Endothelial cell of umbilical vein (primary cell): Measurements from ENCODE around the gene AIRE.

Source experiments
- CTCF ChIP-seq, 2 donors: IDR thresholded peaks; 1 replicate in 1 of 2; 2 replicates in 1 of 2; pipeline ENCODE4 v1.5.1; 2011; ENCODE audit warnings: low read length in 2 of 2, mild to moderate bottlenecking in 2 of 2, moderate library complexity in 2 of 2, control low read depth in 1 of 2, inconsistent platforms in 1 of 2, low read depth in 1 of 2; ENCODE audit not compliant: insufficient read depth in 1 of 2; ENCODE audit errors: extremely low read depth in 1 of 2
- EZH2 ChIP-seq: IDR thresholded peaks from 2 replicates; pipeline ENCODE4 v1.6.1; 2012; ENCODE audit warnings: borderline replicate concordance, low read depth, mild to moderate bottlenecking, moderate library complexity, low read length, inconsistent platforms; ENCODE audit not compliant: severe bottlenecking
- FOS ChIP-seq: IDR thresholded peaks from 2 replicates; pipeline ENCODE4 v1.6.1; 2011; ENCODE audit warnings: mild to moderate bottlenecking, low read length, moderate library complexity, borderline replicate concordance; ENCODE audit not compliant: insufficient read depth
- GATA2 ChIP-seq: IDR thresholded peaks from 2 replicates; pipeline ENCODE4 v1.7.0; 2011; ENCODE audit warnings: low read depth, mild to moderate bottlenecking, moderate library complexity, mixed read lengths, low read length; ENCODE audit not compliant: insufficient read length, insufficient read depth
- JUN ChIP-seq: IDR thresholded peaks from 2 replicates; pipeline ENCODE4 v1.6.1; 2011; ENCODE audit warnings: borderline replicate concordance, low read depth; ENCODE audit not compliant: insufficient read length, insufficient read depth
- MAX ChIP-seq: IDR thresholded peaks from 2 replicates; pipeline ENCODE4 v1.6.1; 2011; ENCODE audit not compliant: insufficient read depth, insufficient read length
- POLR2A ChIP-seq: IDR thresholded peaks from 2 replicates; pipeline ENCODE4 v1.6.1; 2012; ENCODE audit warnings: low read depth, mild to moderate bottlenecking, control low read depth, low read length
- POLR2AphosphoS5 ChIP-seq: IDR thresholded peaks from 2 replicates; pipeline ENCODE4 v1.6.1; 2012; ENCODE audit warnings: low read depth, mild to moderate bottlenecking, control low read depth, low read length, moderate library complexity; ENCODE audit not compliant: insufficient read depth

- TF ChIP-seq CTCF (IDR thresholded peaks at IDR 0.05; ENCODE audit: extremely low read depth in 1 of 2, insufficient read depth in 1 of 2, low read depth in 1 of 2, low read length in 2 of 2), result no peak
- no peak for TF ChIP-seq JUN
- no peak for TF ChIP-seq POLR2AphosphoS5
- TF ChIP-seq POLR2A, result no peak
- TF ChIP-seq FOS, result no peak
- TF ChIP-seq EZH2, result no peak
- no peak for TF ChIP-seq MAX
- TF ChIP-seq GATA2, result no peak
These were observed 45.0 kb downstream of the AIRE start for GRCh38 chr21:44330698-44331097.
